Liver (tissue), 3 donors: Measurements from ENCODE around the gene MS4A8.

Source experiments
- ATF3 ChIP-seq: IDR thresholded peaks from 2 replicates; pipeline ENCODE4 v1.6.1; 2016; ENCODE audit warnings: antibody characterized with exemption
- CTCF ChIP-seq: fragments of 150-350 bp; IDR thresholded peaks from 2 replicates; pipeline ENCODE4 v1.5.1; 2017; ENCODE audit warnings: improper control_type of control experiment, low read depth, low read length; ENCODE audit not compliant: missing input control
- EGR1 ChIP-seq, 2 donors: IDR thresholded peaks; 2 replicates each; pipeline ENCODE4 v1.6.1; 2016 to 2018; ENCODE audit warnings: antibody characterized with exemption in 2 of 2, low read depth in 2 of 2
- GABPA ChIP-seq, 2 donors: IDR thresholded peaks in 1 of 2; conservative IDR thresholded peaks in 1 of 2; 2 replicates each; pipeline ENCODE4 v1.6.1; 2016; ENCODE audit warnings: antibody characterized with exemption in 2 of 2, mild to moderate bottlenecking in 1 of 2, moderate library complexity in 1 of 2
- RAD21 ChIP-seq, 2 donors: IDR thresholded peaks; 2 replicates each; pipeline ENCODE4 v1.6.1; 2016; ENCODE audit warnings: antibody characterized with exemption in 2 of 2, mild to moderate bottlenecking in 2 of 2
- REST ChIP-seq: IDR thresholded peaks from 2 replicates; pipeline ENCODE4 v1.6.1; 2016; ENCODE audit warnings: antibody characterized with exemption, mild to moderate bottlenecking
- RXRA ChIP-seq, 2 donors: IDR thresholded peaks; 2 replicates each; pipeline ENCODE4 v1.6.1; 2017 to 2018; ENCODE audit warnings: antibody characterized with exemption in 2 of 2, mild to moderate bottlenecking in 1 of 2
- SP1 ChIP-seq: IDR thresholded peaks from 2 replicates; pipeline ENCODE4 v1.6.1; 2018; ENCODE audit warnings: antibody characterized with exemption, mild to moderate bottlenecking
- TAF1 ChIP-seq: conservative IDR thresholded peaks from 2 replicates; pipeline ENCODE4 v1.6.1; 2016; ENCODE audit warnings: antibody characterized with exemption, mild to moderate bottlenecking
- YY1 ChIP-seq: IDR thresholded peaks from 2 replicates; pipeline ENCODE4 v1.6.1; 2016; ENCODE audit warnings: antibody characterized with exemption, mild to moderate bottlenecking
- ZBTB33 ChIP-seq: IDR thresholded peaks from 2 replicates; pipeline ENCODE4 v1.6.1; 2016; ENCODE audit warnings: antibody characterized with exemption
- donor health status: healthy.
- donor health status: healthy.

- TF ChIP-seq CTCF (no peak), YY1 (peak; percentile 86), SP1 (peak; percentile 67), REST (peak; percentile 55), RAD21 (IDR thresholded peaks at IDR 0.05) (peak in 1 of 2 donors; percentile 30), EGR1 (IDR thresholded peaks at IDR 0.05; ENCODE audit: low read depth in 2 of 2) (no peak), GABPA (IDR thresholded peaks at IDR 0.05 in 1 of 2, conservative IDR thresholded peaks at IDR 0.05 in 1 of 2) (no peak), ZBTB33 (peak; percentile 50), TAF1 (no peak), ATF3 (no peak), RXRA (IDR thresholded peaks at IDR 0.05) (peak; percentile 66 to 73)
Observed at GRCh38 chr11:60658409-60658808, 41.0 kb upstream of the MS4A8 start.
